ENCODE data around the gene TSPAN9.

Gene TSPAN9

DNA sequence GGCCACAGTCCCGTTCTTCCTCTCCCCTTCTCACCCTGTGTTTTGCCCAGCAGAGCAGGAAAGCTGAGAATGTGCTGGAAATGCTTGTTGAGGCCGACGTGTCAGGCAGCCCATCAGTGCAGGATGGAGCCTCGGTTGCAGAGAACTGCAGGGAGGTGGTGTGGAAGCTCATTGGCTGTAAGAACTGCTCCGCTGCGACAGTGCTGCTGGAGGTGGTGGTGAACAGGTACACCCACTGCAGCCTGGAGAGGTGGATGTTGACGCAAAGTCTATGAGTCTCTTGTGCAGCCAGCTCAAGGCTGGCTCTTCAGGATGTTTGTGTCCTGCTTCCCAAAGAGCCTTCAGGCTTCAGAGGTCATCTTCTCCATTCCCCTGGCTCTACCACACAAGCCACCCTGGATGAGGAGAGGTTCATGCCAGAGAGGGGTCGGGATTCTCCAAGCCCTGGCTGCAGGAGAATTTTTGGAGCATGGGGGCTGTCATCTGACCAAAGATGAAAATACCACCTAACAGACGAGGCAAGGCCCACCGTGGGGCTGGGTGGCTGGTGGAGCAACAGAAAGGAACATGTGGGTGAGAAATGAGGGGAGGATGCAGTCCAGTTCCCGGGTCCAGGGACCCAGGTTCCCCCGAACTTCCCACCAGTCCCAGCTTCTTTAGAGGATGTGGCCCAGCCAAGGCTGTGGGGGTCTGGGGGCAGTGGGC is 239.7 kb downstream of the TSPAN9 start:
- DNase-seq (ENCODE audit: low read depth) = no peak

GRCh38 chr12:3317481-3317815 is 240.3 kb downstream of the TSPAN9 start:
- DNase-seq (ENCODE audit: low read depth) = no peak

GRCh38 chr12:3317841-3318501 is 240.8 kb downstream of the TSPAN9 start:
- DNase-seq (ENCODE audit: low read depth) = no peak

DNA sequence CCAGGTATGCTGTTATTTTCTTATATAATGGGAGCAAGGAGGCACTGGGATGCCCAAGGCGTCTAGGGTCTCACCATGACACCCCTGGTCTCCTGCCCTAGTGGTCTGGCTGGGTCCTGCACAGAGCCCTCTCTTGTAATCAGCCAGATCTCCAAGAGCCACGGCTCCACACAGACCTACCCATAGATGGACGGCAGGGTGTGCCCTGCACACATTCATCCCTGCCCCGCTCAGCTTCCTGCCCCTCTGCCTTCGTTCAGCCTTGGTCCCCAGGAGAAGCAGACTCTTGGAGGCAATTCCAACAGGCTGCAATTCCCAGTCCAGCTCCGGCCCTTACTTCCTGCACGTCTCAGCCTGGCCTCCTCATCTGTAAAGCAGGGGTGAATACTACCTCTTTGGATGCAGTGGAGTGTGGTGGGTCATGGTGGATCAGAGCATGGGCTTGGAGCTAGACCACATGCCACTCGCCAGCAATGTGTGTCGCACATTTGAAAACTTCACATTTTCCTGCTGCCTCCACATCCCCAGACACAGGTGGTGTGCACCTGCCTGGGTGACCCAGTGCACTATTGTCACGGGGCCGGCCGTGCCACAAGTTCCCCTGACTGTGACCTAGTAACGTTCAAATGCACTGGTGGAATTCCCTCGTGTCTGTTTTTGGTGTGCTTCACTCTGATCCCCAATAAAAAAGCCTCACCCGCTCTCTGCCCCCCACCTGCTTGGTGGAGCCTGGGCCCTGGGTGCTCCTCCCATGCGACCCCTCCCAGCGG is 242.7 kb downstream of the TSPAN9 start:
- DNase-seq (ENCODE audit: low read depth) = no peak

- no peak for DNase-seq (ENCODE audit: low read depth)
These were observed 243.8 kb downstream of the TSPAN9 start for GRCh38 chr12:3320881-3321509.

GRCh38 chr12:3321881-3322280 is 244.7 kb downstream of the TSPAN9 start:
- no peak for DNase-seq (ENCODE audit: low read depth)

DNA sequence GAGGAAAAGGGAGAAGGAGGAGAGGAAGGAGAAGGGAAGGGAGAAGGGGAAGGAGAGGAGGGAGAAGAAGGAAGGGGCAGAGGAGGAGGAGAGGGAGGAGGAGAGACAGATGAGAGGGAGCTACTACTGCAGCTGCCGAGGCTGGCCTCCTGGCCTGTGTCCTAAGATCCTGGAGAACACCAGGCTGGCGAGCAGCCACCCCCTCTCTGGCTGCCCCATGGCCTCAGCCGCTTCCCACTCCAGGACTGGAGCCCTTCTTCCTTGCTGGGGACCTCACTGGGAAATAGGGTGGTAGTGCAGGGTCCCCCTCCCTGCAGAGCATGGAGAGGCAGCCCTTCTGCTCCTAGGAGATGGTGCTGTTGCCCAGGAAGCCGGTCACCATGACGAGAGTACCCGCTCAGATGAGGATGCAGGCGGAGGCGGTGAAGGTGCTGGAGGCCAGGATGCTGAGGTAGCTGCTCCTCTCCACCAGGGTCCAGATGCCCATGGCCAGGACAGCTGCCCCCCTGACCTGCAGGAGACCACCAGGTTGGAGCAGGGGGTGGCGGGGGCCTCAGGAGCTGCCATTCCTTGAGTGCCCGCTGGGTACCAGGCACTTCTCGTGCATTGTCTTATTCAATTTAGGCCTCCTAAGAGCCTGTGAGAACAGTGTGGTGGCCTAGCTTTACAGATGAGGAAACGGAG is 246.0 kb downstream of the TSPAN9 start:
- DNase-seq (ENCODE audit: low read depth) = no peak

DNA sequence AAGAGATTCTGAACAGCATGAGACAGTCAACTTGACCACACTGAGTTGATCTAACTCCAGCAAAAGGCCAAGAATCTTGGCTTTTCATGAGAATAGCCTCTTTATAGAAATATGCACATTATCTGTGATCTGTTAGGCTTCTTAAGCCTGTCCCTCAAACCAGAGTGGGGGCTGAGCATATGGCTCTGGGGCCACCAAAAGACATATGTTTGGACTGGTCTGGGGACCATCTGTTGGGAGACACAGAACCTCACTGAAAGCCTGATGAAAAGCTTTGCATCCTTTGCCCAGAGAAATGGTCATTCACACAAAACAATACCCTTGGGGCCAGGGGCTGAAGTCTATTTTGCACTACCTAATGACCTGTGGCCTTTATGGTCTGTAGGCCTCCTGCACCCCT is 248.6 kb downstream of the TSPAN9 start:
- DNase-seq (ENCODE audit: low read depth) = no peak

GRCh38 chr12:3326156-3326849 is 249.1 kb downstream of the TSPAN9 start:
- no peak for DNase-seq (ENCODE audit: low read depth)

DNA sequence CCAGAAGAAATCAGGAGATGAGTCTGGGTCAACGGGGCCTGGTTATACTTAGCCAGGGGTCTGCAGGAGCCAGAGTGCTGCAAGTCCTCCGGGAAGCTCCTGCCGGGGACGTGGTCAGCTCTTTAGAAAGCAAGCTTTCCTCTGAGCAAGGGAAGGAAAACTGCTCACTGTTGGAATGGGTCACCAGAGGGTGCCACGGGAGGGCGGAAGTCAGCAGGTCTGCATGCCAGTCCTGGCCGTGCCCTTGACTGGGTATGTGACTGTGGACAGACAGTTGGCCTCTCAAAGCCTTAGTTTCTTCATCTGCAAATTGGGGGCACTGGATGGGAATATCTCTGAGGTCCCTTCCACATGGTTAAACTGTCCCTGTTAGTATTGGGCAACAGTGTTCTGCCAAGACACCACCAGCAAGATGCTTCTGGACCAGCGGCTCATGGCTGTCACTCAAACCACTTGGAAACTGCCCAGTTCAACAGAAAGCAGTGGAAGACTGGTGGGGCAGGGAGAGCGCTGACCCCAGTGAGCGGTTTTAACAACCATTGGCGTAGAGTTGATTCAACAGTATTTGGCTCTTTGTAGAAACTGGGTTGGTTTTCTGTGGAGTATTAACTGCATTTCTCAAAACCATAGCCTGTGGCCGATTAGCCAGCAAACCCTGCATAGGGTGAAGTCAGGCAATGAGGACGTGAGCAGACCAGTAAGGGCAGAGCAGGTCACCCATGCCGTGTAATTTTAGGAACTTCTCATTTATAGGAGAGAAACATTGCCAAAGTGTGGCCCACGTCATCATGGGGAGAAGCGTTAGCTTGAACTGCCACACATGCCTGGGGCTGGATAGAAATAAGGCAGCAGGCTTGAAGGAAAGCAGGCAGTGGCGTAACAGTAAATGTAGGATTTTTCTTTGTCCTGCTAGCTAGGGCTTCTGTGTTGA is 249.9 kb downstream of the TSPAN9 start:
- no peak for DNase-seq (ENCODE audit: low read depth)

- DNase-seq (ENCODE audit: low read depth) = no peak
These were observed 250.9 kb downstream of the TSPAN9 start for GRCh38 chr12:3328081-3328480.

- no peak for DNase-seq (ENCODE audit: low read depth)
These were observed 251.4 kb downstream of the TSPAN9 start for GRCh38 chr12:3328571-3328970.

GRCh38 chr12:3329361-3329760 is 252.2 kb downstream of the TSPAN9 start:
- DNase-seq (ENCODE audit: low read depth) = no peak

GRCh38 chr12:3330976-3331510 is 253.9 kb downstream of the TSPAN9 start:
- DNase-seq (ENCODE audit: low read depth) = no peak

DNA sequence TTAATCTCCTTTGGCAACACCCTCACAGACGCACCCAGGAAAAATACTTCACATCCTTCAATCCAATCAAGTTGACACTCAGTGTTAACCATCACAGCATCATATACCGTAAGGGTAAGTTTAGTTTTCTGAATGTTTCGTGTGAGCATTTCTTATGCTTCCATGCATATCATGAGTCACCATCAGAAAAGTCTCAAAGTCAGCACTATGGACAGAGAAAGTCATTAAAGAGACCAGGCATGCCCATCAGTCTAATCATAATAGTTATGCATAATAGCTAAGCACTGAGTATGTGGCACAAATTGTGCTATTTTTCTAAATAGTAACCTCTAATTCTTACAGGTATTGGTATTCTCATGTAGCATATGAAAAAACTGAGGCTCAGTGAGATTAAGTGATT is 255.0 kb downstream of the TSPAN9 start:
- peak; percentile 23 for DNase-seq (ENCODE audit: low read depth)

GRCh38 chr12:3333583-3333982 is 256.4 kb downstream of the TSPAN9 start:
- DNase-seq (ENCODE audit: low read depth) = no peak

GRCh38 chr12:3333991-3334391 is 256.8 kb downstream of the TSPAN9 start:
- no peak for DNase-seq (ENCODE audit: low read depth)

GRCh38 chr12:3335078-3335487 is 257.9 kb downstream of the TSPAN9 start:
- no peak for DNase-seq (ENCODE audit: low read depth)

All from amniotic epithelial cell (primary cell).